HG03565 (cell line): ENCODE results near the gene SEC24C.
A peak's percentile ranks its signal among the peaks of the same experiment; 100 is the strongest.
"Not testable (repeated sequence)": the region's sequence is repeated elsewhere in the genome, so short reads cannot be mapped to it uniquely, and the experiment has no call there.

ENCODE experiments used
- ATAC-seq: cut with Tn5 transposase; IDR thresholded peaks from one replicate; pipeline ENCODE4 v1.9.1; 2021; ENCODE audit warnings: mild to moderate bottlenecking, moderate library complexity; ENCODE audit not compliant: unreplicated experiment

The SEC24C gene

DNA sequence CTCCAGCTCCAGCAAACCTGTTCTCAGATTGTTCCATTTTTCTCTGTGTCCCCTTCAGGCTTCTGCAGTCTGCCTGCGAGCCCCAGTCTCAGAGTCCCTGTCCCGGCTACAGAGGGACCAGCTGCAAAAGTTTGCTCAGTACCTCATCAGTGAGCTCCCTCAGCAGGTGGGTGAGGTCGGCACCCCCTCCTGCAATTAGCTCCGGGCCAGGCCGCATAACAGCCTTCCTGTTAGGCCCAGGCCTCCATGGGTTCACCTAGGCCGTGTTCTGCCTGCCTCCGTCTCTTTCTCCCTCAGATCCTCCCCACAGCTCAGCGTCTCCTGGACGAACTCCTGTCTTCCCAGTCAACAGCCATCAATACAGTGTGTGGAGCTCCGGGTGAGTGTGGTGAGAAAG lies 45.5 kb downstream of the SEC24C start:
- ATAC-seq = no peak

GRCh38 chr10:73790886-73791625 lies 46.9 kb downstream of the SEC24C start:
- ATAC-seq = no peak

GRCh38 chr10:73791871-73792400 lies 47.8 kb downstream of the SEC24C start:
- ATAC-seq = no peak

- no peak for ATAC-seq
These were observed 49.3 kb downstream of the SEC24C start for GRCh38 chr10:73793456-73793855.

DNA sequence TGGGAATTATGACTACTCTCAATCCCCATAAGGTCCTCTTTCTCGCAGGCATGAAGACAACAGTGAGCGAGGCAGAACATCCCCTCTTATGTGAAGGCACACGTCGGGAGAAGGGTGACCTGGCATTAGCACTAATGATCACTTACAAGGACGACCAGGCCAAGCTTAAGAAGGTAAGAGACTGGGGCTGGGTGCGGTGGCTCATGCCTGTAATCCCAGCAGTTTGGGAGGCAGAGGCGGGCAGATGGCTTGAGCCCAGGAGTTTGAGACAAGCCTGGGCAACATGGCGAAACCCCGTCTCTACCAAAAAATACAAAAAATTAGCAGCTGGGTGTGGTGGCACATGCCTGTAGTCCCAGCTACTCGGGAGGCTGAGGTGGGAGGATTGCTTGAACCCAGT lies 51.3 kb downstream of the SEC24C start:
- not testable (repeated sequence) for ATAC-seq

- ATAC-seq = not testable (repeated sequence)
These were observed 51.9 kb downstream of the SEC24C start for GRCh38 chr10:73796035-73796434.

DNA sequence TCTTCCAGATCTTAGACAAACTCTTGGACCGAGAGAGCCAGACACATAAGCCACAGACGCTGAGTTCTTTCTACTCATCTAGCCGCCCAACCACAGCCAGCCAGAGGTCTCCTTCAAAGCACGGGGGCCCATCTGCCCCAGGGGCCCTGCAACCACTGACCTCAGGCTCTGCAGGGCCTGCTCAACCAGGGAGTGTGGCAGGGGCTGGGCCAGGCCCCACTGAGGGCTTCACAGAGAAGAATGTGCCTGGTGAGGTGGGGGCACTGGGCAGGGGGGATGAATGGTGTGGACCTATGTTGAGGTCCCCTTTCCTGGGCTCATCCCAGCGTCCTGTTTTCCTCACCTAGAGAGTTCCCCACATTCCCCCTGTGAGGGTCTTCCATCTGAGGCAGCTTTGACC lies 52.6 kb downstream of the SEC24C start:
- no peak for ATAC-seq

- no peak for ATAC-seq
These were observed 53.3 kb downstream of the SEC24C start for GRCh38 chr10:73797324-73798025.

GRCh38 chr10:73798087-73798486 lies 53.9 kb downstream of the SEC24C start:
- ATAC-seq = no peak

- ATAC-seq = no peak
These were observed 54.9 kb downstream of the SEC24C start for GRCh38 chr10:73798927-73799560.

- no peak for ATAC-seq
These were observed 55.9 kb downstream of the SEC24C start for GRCh38 chr10:73799899-73800559.

DNA sequence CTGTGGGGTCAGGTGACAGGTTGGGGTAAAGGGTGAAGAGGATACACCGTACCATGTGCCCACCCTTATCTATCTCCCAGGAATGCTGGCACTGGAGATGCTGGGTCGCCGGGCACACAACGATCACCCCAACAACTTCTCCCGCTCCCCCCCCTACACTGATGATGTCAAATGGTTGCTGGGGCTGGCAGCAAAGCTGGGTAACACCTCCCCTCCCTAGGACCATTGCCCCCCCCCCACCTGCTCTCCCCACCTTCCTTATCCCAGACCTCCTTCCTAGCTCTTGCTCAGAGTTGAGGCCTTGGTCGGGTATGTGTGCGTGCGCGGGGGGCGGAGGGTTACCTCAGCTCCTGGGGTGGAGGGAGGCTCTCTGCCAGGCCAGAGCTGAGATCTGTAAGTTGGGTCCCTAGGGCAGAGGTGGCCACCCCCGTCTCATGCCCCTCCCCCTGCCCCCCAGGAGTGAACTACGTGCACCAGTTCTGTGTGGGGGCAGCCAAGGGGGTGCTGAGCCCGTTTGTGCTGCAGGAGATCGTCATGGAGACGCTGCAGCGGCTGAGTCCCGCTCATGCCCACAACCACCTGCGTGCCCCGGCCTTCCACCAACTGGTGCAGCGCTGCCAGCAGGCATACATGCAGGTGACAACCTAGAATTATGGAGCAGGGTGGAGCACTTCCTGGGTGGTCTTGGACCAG lies 56.5 kb downstream of the SEC24C start:
- ATAC-seq = no peak

DNA sequence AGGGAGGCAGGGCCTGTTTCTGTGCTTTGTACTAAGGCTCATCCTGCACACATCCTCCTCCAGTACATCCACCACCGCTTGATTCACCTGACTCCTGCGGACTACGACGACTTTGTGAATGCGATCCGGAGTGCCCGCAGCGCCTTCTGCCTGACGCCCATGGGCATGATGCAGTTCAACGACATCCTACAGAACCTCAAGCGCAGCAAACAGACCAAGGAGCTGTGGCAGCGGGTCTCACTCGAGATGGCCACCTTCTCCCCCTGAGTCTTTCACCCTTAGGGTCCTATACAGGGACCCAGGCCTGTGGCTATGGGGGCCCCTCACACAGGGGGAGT lies 57.0 kb downstream of the SEC24C start:
- ATAC-seq = no peak

DNA sequence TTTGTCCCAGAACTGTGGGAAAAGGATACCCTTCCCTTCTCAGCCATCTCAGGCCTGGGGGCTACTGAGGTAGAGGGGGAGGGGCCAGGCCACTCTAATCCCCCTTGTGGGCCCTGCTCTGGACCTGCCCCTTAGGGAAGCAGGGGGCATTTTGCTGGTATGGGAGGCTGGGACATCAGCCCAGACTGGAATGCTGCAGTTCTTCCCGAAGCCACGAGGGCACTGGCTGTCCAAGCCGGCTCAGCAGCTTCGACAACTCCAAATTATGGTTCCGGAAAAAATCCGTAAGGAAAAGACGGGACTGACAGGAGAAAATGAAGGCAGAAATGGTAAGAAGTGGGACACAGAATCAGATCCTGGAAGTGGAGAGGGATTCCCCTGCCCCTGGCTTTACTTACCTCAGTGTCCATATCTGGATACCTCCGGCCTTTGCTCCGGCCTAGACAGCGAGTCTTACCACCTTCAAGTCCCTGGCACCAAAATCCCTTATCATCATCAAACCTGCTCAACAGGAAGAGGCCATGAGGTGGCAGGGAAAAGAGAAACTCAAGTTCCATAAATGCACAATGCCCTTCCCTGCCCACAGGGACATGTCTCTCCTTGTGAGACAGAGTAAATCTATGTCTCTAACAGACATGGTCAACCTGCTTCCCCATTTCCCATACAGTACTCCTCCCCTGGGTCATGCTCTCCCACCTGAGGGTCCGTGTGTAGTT lies 58.3 kb downstream of the SEC24C start:
- ATAC-seq = no peak

DNA sequence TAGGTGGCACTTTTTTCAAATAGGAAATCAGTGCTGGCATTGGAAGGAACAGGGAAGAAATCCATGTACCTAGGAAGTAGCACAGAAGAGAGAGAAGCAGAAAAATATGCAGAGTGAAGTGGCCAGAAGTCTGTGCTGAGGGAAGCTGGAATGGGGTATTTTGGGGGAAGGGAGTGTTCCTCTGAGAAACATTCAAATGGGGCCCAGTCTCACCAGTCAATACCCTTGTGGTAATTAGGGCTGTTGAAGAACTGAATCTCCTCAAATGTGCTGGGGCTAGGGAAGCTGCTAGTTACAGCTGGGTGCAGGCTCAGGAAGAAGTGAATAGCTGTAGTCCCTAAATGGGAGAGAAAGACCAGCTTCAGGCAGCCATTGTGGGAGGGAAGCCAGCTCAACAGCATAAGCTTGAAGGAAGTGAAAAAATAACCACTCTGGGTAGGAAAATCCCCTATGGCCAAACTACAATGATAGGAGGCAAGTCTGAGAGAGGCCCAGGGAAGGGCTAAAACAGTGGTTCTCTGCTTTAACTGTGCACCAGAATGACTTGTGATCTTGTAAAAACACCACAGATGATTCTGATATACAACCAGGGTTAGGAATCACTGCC lies 59.6 kb downstream of the SEC24C start:
- peak; percentile 69 for ATAC-seq

DNA sequence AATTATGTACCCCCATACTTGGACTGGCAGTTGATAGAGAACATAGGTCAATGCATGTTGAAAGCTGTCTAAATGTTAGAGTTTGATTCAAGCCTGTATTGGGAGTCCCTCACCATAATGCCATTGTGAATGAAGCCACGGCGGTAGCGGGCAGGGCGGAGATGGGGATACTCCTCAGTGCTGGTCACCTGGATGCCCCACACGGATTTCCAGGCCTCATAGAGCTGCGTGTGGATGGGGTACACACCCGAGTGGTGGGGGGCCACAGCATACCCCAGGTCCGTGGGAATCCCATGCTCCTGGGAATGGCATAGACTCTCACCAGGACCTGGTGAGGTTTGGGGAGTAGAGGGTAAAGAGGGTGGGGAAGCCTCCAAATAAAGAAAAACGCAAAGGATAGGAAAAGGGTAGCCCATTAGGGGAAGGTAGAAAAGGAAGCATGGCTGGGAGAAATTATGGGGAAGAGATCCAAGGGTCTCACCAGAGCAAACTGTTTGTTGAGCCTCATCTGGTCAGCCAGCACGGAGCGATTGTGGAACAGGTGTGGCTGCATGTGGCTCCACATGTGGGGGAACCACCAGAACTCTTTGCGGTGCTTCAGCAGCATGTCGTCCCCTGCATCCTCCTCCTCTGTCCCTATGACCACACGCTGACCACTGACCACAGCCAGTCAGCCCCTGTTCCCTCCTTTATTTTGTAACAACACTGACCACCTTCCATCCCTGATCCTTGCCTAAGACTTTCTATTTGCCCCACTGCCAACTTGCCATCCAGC lies 62.2 kb downstream of the SEC24C start:
- no peak for ATAC-seq

- no peak for ATAC-seq
These were observed 63.3 kb downstream of the SEC24C start for GRCh38 chr10:73807471-73807870.

DNA sequence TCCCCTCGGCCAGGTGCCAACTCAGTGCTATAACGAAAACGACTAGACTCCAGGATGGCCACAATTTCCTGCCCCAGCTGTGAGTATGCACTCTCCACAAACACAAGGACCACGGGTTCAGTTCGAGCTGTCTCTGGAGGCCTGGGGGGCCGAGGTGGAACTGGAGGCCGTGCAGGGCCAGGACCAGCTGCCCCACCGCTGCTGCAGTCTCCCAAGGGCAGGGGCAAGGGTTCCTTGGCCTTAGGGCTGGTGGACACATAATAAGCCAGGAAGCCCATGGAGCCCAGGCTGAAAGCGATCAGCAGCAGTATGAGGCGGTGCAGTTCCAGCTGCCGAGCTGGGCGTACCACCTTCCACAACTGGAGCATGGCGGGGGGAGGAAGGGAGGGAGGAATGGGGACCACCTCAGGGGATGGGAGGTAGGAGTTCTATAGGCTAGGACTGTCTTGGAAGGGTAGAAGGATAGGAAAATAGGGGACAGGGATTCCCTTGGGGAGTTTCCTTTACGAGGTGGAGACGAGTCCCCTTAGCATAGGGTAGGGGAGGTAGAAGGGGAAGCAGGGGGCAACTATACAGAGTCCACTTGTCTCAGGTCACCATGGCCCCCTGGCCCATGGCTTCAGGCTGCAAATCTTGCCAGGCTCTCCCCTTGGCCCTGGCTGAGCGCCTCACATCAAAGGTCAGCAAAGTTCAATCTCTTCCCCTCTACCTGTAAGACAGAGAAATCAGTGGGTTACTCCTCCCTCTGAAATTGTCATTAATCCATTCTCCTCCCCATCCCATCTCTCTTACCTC lies 64.0 kb downstream of the SEC24C start:
- no peak for ATAC-seq
